Measurements from ENCODE around the gene ELF4.

- TF ChIP-seq, protein P1, sequence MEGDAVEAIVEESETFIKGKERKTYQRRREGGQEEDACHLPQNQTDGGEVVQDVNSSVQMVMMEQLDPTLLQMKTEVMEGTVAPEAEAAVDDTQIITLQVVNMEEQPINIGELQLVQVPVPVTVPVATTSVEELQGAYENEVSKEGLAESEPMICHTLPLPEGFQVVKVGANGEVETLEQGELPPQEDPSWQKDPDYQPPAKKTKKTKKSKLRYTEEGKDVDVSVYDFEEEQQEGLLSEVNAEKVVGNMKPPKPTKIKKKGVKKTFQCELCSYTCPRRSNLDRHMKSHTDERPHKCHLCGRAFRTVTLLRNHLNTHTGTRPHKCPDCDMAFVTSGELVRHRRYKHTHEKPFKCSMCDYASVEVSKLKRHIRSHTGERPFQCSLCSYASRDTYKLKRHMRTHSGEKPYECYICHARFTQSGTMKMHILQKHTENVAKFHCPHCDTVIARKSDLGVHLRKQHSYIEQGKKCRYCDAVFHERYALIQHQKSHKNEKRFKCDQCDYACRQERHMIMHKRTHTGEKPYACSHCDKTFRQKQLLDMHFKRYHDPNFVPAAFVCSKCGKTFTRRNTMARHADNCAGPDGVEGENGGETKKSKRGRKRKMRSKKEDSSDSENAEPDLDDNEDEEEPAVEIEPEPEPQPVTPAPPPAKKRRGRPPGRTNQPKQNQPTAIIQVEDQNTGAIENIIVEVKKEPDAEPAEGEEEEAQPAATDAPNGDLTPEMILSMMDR (IDR thresholded peaks at IDR 0.05; ENCODE audit: poor library complexity): no peak
- TF ChIP-seq EZH2 (IDR thresholded peaks at IDR 0.05; ENCODE audit: borderline replicate concordance): no peak
Observed at GRCh38 chrX:130091980-130092522, 18.2 kb downstream of the ELF4 start.

Measured in hepatocyte (in vitro differentiated cells).